HCT116 (cell line): ENCODE measurements around the gene UNC79. TPM values are rescaled to one million over a fixed set of nuclear protein-coding genes. Genes with fewer than 3 reads are reported as not detected.

Experiments
- ATAC-seq: fragments of 200-7000 bp; cut with Tn5 transposase; 2 replicates; pipeline ENCODE4 v1.9.1; 2020; ENCODE audit warnings: mild to moderate bottlenecking, moderate library complexity
- BruUV-seq: library from RNA; stranded (reverse); fragments of 400-500 nt; replicated peaks from 2 replicates; lab custom pipeline; 2021; lab: Mats Ljungman, UMichigan
- CTCF ChIA-PET: fragments of 300-600 bp; sonication (Branson Sonifier 250); formaldehyde crosslinking; loops from one replicate; lab custom pipeline; 2021; ENCODE audit warnings: antibody characterized with exemption; lab: Charles Lee
- POLR2A ChIA-PET: fragments of 300-600, 350-600 bp; sonication (Branson Sonifier 250); formaldehyde crosslinking; loops from one replicate; lab custom pipeline; 2021; ENCODE audit warnings: antibody characterized with exemption; lab: Charles Lee
- RAD21 ChIA-PET, 2 experiments: fragments of 300-600 bp; sonication (Branson Sonifier 250); formaldehyde crosslinking; loops; one replicate each; lab custom pipeline; 2023; ENCODE audit warnings: low total read pairs in 2 of 2; ENCODE audit not compliant: uncharacterized antibody in 2 of 2, unreplicated experiment in 2 of 2, low non-redundant PET in 1 of 2; lab: Charles Lee
- DNase-seq: peaks from one replicate; pipeline ENCODE4 v3.0.0-alpha.2; 2010; ENCODE audit warnings: low read depth, low spot score
- H2AFZ ChIP-seq: fragments of 200-600 bp; shearing (Covaris generic), sonication (generic); 2 replicates; pipeline ENCODE4 v1.6.1; 2017; ENCODE audit warnings: low read depth, mixed run types, mixed read lengths, antibody characterized with exemption, low read length; ENCODE audit not compliant: poor library complexity, severe bottlenecking
- H3K27ac ChIP-seq: 2 replicates; pipeline ENCODE4 v1.5.1; 2012; ENCODE audit warnings: low read depth, low read length
- H3K27me3 ChIP-seq: fragments of 200-600 bp; sonication (generic); 2 replicates; pipeline ENCODE4 v1.6.1; 2016; ENCODE audit warnings: mixed run types, low read length, mixed read lengths; ENCODE audit not compliant: insufficient read depth
- H3K36me3 ChIP-seq, 2 experiments: fragments of 200-500 bp in 1 of 2; fragments of 200-600 bp in 1 of 2; sonication (Bioruptor generic) in 1 of 2; sonication (generic) in 1 of 2; 2 replicates each; pipeline versions ENCODE4 v1.5.1 to v1.6.1; 2014 to 2016; ENCODE audit warnings: low read length in 2 of 2, inconsistent platforms in 1 of 2, mixed read lengths in 1 of 2, mixed run types in 1 of 2; ENCODE audit not compliant: insufficient read depth in 2 of 2, control insufficient read depth in 1 of 2
- H3K4me1 ChIP-seq, 2 experiments: fragments of 200-600 bp in 1 of 2; sonication (generic) in 1 of 2; 2 replicates each; pipeline versions ENCODE4 v1.5.1 to v1.6.1; 2012 to 2017; ENCODE audit warnings: low read length in 2 of 2, inconsistent platforms in 1 of 2, mild to moderate bottlenecking in 1 of 2, mixed read lengths in 1 of 2, mixed run types in 1 of 2, moderate library complexity in 1 of 2; ENCODE audit not compliant: insufficient read depth in 2 of 2, control insufficient read depth in 1 of 2
- H3K4me2 ChIP-seq: fragments of 200-600 bp; sonication (generic); 2 replicates; pipeline ENCODE4 v1.6.1; 2017; ENCODE audit warnings: mixed run types, low read length, mixed read lengths
- H3K4me3 ChIP-seq, 2 experiments: fragments of 200-600 bp in 1 of 2; sonication (generic) in 1 of 2; replicated peaks in 1 of 2; 2 replicates each; pipeline ENCODE4 v1.5.1; 2011 to 2016; ENCODE audit warnings: low read length in 2 of 2, control low read depth in 1 of 2, low read depth in 1 of 2, mild to moderate bottlenecking in 1 of 2, mixed read lengths in 1 of 2, mixed run types in 1 of 2
- H3K79me2 ChIP-seq: fragments of 200-600 bp; sonication (generic); 2 replicates; pipeline ENCODE4 v1.6.1; 2017; ENCODE audit warnings: mild to moderate bottlenecking, mixed run types, low read length, moderate library complexity, mixed read lengths; ENCODE audit not compliant: insufficient read depth
- H3K9ac ChIP-seq: fragments of 200-600 bp; sonication (generic); 2 replicates; pipeline ENCODE4 v1.6.1; 2016; ENCODE audit warnings: low read length, mixed read lengths
- H3K9me2 ChIP-seq: fragments of 200-600 bp; sonication (generic), shearing (Covaris generic); 2 replicates; pipeline ENCODE4 v1.6.1; 2017; ENCODE audit warnings: mixed run types, mild to moderate bottlenecking, moderate library complexity; ENCODE audit not compliant: insufficient read depth
- H3K9me3 ChIP-seq, 2 experiments: fragments of 200-500 bp in 1 of 2; fragments of 200-600 bp in 1 of 2; sonication (Bioruptor generic) in 1 of 2; sonication (generic) in 1 of 2; 2 replicates each; pipeline ENCODE4 v1.6.1; 2014 to 2017; ENCODE audit warnings: low read length in 2 of 2, mixed read lengths in 2 of 2, inconsistent platforms in 1 of 2, low read depth in 1 of 2, mild to moderate bottlenecking in 1 of 2, mixed run types in 1 of 2, moderate library complexity in 1 of 2; ENCODE audit not compliant: control insufficient read depth in 1 of 2, insufficient read depth in 1 of 2
- H4K20me1 ChIP-seq: fragments of 200-600 bp; sonication (generic), shearing (Covaris generic); 2 replicates; pipeline ENCODE4 v1.6.1; 2017; ENCODE audit warnings: mixed run types, mild to moderate bottlenecking, moderate library complexity; ENCODE audit not compliant: insufficient read depth
- CBX3 ChIP-seq: IDR thresholded peaks from 2 replicates; pipeline ENCODE4 v1.6.1; 2012; ENCODE audit warnings: low read depth
- EGR1 ChIP-seq: IDR thresholded peaks from 2 replicates; pipeline ENCODE4 v1.6.1; 2012; ENCODE audit warnings: low read depth
- ELF1 ChIP-seq: IDR thresholded peaks from 2 replicates; pipeline ENCODE4 v1.6.1; 2012; ENCODE audit warnings: low read depth, borderline replicate concordance
- EZH2phosphoT487 ChIP-seq: fragments of 200-600 bp; IDR thresholded peaks from 2 replicates; pipeline ENCODE4 v1.6.1; 2018; ENCODE audit warnings: antibody characterized with exemption, borderline replicate concordance
- FOSL1 ChIP-seq: IDR thresholded peaks from 2 replicates; pipeline ENCODE4 v1.6.1; 2012; ENCODE audit warnings: low read depth
- JUND ChIP-seq: IDR thresholded peaks from 2 replicates; pipeline ENCODE4 v1.6.1; 2012
- POLR2A ChIP-seq: IDR thresholded peaks from 2 replicates; pipeline ENCODE4 v1.7.0; 2011; ENCODE audit warnings: borderline replicate concordance; ENCODE audit not compliant: insufficient read depth, insufficient read length; ENCODE audit errors: extremely low read depth
- POLR2AphosphoS5 ChIP-seq: IDR thresholded peaks from 2 replicates; pipeline ENCODE4 v1.6.1; 2011; ENCODE audit warnings: mild to moderate bottlenecking, low read depth, low read length, moderate library complexity
- RAD21 ChIP-seq: IDR thresholded peaks from 2 replicates; pipeline ENCODE4 v1.6.1; 2012; ENCODE audit warnings: low read depth, mild to moderate bottlenecking
- SP1 ChIP-seq: IDR thresholded peaks from 2 replicates; pipeline ENCODE4 v1.6.1; 2012; ENCODE audit warnings: low read depth
- ZFX ChIP-seq: fragments of 450-650 bp; IDR thresholded peaks from 2 replicates; pipeline ENCODE4 v1.6.1; 2017
- ZNF274 ChIP-seq: fragments of 200-500 bp; sonication (Bioruptor generic); IDR thresholded peaks from 2 replicates; pipeline ENCODE4 v1.6.1; 2014; ENCODE audit warnings: mild to moderate bottlenecking, low read depth, low read length, inconsistent platforms
- intact Hi-C: fragments of 100-400 bp; cut with micrococcal nuclease; formaldehyde crosslinking; loops from 2 replicates; pipeline ENCODE4 v1.10.0; 2022
- total RNA-seq: library from RNA; stranded (reverse); gene quantifications from one replicate; pipeline ENCODE4 v1.2.1, GENCODE V29; 2021; ENCODE audit not compliant: unreplicated experiment
- TF ChIP-seq, protein P1 (sequence below): IDR thresholded peaks from 2 replicates; pipeline ENCODE4 v1.6.1; 2011; ENCODE audit warnings: mild to moderate bottlenecking, low read length, moderate library complexity; ENCODE audit not compliant: insufficient replicate concordance; ENCODE audit errors: extremely low read depth
- TF ChIP-seq, protein P2 (sequence below): IDR thresholded peaks from 2 replicates; pipeline ENCODE4 v1.6.1; 2012; ENCODE audit warnings: low read depth
- TF ChIP-seq, protein P3 (sequence below), 3 experiments: fragments of 200-600 bp in 1 of 3; sonication (generic) in 1 of 3; IDR thresholded peaks in 2 of 3; conservative IDR thresholded peaks in 1 of 3; 2 replicates each; pipeline ENCODE4 v1.5.1; 2012 to 2017; ENCODE audit warnings: low read depth in 2 of 3, low read length in 2 of 3, antibody characterized with exemption in 1 of 3, borderline replicate concordance in 1 of 3, control low read depth in 1 of 3, mild to moderate bottlenecking in 1 of 3, mixed read lengths in 1 of 3, mixed run types in 1 of 3, moderate library complexity in 1 of 3; ENCODE audit not compliant: insufficient read depth in 1 of 3
- TF ChIP-seq, protein P4 (sequence below): IDR thresholded peaks from 2 replicates; pipeline ENCODE4 v1.6.1; 2012
- TF ChIP-seq, protein P5 (sequence below): IDR thresholded peaks from 2 replicates; pipeline ENCODE4 v1.6.1; 2012

The UNC79 gene
- total RNA-seq, 1 experiment from 2014 or later: 0.10 TPM

DNA sequence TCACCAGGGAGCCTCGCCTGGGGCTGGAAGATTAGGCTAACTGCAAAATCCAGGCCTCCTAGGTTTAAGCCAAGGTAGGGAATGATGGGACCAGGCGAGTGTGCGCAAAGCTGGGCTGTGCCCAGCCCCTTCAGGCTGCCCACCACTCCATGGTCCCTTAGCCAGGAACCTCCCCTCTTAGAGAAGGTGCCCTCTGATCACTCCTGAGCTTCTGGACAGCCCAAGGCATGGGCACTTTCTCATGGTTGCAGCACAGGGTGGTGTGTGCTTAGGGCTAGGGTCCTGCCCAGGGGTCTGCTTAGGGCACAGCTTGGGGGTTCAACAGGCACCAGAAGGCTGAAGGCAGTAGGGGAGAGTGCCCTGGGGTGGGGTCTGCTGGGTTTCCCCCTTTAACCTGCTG is 288.5 kb downstream of the UNC79 start:
- ATAC-seq (no peak), DNase-seq (no peak)
- intact Hi-C loops: no loop called here
- Histone ChIP-seq H2AFZ (no peak overlapping the region), H3K79me2 (no peaks in the 10 kb centered on the region), H3K9me2 (no peaks in the 10 kb centered on the region), H3K36me3 (no peaks in the 10 kb centered on the region), H3K4me3 (no peak overlapping the region), H3K27me3 (no peaks in the 10 kb centered on the region), H3K4me2 (no peak overlapping the region), H3K4me1 (no peaks in the 10 kb centered on the region), H3K9me3 (no peaks in the 10 kb centered on the region), H3K27ac (no peak overlapping the region), H4K20me1 (no peaks in the 10 kb centered on the region), H3K9ac (no peak overlapping the region)
- POLR2A ChIA-PET: no interaction called here
- no peak for TF ChIP-seq EZH2phosphoT487
- TF ChIP-seq, protein P1, sequence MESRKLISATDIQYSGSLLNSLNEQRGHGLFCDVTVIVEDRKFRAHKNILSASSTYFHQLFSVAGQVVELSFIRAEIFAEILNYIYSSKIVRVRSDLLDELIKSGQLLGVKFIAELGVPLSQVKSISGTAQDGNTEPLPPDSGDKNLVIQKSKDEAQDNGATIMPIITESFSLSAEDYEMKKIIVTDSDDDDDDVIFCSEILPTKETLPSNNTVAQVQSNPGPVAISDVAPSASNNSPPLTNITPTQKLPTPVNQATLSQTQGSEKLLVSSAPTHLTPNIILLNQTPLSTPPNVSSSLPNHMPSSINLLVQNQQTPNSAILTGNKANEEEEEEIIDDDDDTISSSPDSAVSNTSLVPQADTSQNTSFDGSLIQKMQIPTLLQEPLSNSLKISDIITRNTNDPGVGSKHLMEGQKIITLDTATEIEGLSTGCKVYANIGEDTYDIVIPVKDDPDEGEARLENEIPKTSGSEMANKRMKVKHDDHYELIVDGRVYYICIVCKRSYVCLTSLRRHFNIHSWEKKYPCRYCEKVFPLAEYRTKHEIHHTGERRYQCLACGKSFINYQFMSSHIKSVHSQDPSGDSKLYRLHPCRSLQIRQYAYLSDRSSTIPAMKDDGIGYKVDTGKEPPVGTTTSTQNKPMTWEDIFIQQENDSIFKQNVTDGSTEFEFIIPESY: no peak
- TF ChIP-seq, protein P2, sequence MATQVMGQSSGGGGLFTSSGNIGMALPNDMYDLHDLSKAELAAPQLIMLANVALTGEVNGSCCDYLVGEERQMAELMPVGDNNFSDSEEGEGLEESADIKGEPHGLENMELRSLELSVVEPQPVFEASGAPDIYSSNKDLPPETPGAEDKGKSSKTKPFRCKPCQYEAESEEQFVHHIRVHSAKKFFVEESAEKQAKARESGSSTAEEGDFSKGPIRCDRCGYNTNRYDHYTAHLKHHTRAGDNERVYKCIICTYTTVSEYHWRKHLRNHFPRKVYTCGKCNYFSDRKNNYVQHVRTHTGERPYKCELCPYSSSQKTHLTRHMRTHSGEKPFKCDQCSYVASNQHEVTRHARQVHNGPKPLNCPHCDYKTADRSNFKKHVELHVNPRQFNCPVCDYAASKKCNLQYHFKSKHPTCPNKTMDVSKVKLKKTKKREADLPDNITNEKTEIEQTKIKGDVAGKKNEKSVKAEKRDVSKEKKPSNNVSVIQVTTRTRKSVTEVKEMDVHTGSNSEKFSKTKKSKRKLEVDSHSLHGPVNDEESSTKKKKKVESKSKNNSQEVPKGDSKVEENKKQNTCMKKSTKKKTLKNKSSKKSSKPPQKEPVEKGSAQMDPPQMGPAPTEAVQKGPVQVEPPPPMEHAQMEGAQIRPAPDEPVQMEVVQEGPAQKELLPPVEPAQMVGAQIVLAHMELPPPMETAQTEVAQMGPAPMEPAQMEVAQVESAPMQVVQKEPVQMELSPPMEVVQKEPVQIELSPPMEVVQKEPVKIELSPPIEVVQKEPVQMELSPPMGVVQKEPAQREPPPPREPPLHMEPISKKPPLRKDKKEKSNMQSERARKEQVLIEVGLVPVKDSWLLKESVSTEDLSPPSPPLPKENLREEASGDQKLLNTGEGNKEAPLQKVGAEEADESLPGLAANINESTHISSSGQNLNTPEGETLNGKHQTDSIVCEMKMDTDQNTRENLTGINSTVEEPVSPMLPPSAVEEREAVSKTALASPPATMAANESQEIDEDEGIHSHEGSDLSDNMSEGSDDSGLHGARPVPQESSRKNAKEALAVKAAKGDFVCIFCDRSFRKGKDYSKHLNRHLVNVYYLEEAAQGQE: no peak
- no peak for TF ChIP-seq FOSL1
- no peak for TF ChIP-seq CBX3
- no peak for TF ChIP-seq POLR2A
- TF ChIP-seq, protein P3, sequence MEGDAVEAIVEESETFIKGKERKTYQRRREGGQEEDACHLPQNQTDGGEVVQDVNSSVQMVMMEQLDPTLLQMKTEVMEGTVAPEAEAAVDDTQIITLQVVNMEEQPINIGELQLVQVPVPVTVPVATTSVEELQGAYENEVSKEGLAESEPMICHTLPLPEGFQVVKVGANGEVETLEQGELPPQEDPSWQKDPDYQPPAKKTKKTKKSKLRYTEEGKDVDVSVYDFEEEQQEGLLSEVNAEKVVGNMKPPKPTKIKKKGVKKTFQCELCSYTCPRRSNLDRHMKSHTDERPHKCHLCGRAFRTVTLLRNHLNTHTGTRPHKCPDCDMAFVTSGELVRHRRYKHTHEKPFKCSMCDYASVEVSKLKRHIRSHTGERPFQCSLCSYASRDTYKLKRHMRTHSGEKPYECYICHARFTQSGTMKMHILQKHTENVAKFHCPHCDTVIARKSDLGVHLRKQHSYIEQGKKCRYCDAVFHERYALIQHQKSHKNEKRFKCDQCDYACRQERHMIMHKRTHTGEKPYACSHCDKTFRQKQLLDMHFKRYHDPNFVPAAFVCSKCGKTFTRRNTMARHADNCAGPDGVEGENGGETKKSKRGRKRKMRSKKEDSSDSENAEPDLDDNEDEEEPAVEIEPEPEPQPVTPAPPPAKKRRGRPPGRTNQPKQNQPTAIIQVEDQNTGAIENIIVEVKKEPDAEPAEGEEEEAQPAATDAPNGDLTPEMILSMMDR (IDR thresholded peaks at IDR 0.05 in 2 of 3, conservative IDR thresholded peaks at IDR 0.05 in 1 of 3; ENCODE audit: borderline replicate concordance in 1 of 3, insufficient read depth in 1 of 3, low read depth in 2 of 3, low read length in 2 of 3): no peak
- no peak for TF ChIP-seq ZNF274
- TF ChIP-seq SP1: no peak
- TF ChIP-seq POLR2AphosphoS5: no peak
- TF ChIP-seq EGR1: no peak
- TF ChIP-seq, protein P4, sequence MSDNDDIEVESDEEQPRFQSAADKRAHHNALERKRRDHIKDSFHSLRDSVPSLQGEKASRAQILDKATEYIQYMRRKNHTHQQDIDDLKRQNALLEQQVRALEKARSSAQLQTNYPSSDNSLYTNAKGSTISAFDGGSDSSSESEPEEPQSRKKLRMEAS: no peak
- TF ChIP-seq, protein P5, sequence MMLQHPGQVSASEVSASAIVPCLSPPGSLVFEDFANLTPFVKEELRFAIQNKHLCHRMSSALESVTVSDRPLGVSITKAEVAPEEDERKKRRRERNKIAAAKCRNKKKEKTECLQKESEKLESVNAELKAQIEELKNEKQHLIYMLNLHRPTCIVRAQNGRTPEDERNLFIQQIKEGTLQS: no peak
- TF ChIP-seq ELF1: no peak
- TF ChIP-seq ZFX: no peak
- no peak for TF ChIP-seq JUND
- no peak for TF ChIP-seq RAD21
- RAD21 ChIA-PET: no interaction called here
- CTCF ChIA-PET: no interaction called here
- BruUV-seq: no TSS peak
